Measurements from ENCODE around the gene CCDC34.

CCDC34 gene

GRCh38 chr11:27312110-27312509 is 50.9 kb downstream of the CCDC34 start:
- Mint-ChIP-seq H3K9me3 (peaks cover under 1% of the 10 kb centered on the region), H3K4me3 (no peak overlapping the region), H3K36me3 (ENCODE audit: low read depth) (no peaks in the 10 kb centered on the region), H3K4me1 (ENCODE audit: low read depth) (no peaks in the 10 kb centered on the region), H3K27me3 (no peaks in the 10 kb centered on the region), H3K27ac (no peak overlapping the region)
- intact Hi-C loops (cut with micrococcal nuclease) = no loop called here

DNA sequence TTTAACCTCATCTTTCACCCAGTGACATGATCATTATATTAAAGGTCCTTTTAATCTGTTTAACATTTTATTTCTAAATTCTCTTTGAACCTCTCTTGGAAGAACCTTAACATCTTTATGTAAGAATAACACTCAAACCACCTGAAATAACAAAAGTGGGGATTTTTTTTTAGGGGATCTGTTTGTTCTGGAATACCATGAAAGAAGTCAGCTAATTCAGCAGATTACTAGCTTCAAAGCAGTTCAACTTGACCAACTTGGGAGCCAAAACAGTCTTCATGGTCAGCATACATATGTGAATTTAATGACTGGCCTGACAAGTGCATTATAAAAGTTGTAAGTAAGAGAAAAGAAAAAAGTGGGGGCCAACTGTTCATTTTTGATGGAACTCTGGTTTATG is 52.3 kb downstream of the CCDC34 start:
- Mint-ChIP-seq H3K9me3 (peaks cover 11% of the 10 kb centered on the region), H3K4me1 (ENCODE audit: low read depth) (no peaks in the 10 kb centered on the region), H3K27me3 (no peaks in the 10 kb centered on the region), H3K4me3 (no peak overlapping the region), H3K27ac (no peak overlapping the region), H3K36me3 (ENCODE audit: low read depth) (no peaks in the 10 kb centered on the region)
- intact Hi-C loops (cut with micrococcal nuclease) = no loop called here

DNA sequence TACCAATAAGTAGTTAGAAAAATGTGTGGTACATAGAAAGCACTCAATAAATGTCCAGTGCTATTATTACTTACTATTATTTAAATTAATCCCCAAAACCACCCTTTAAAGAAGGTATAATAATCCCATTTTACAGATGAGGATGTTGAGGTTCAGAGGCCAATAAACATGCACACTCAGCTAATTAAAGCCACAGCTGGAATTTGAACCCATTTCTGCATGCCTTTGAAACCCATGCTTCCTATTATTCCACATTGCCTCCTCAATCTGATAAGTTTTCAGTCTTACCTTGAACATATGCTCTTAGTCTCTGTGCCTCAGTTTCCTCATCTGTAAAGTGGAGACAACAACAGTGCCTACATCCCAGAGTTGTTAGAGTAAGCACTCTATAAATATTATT is 52.8 kb downstream of the CCDC34 start:
- Mint-ChIP-seq H3K27ac (no peak overlapping the region), H3K9me3 (peaks cover 16% of the 10 kb centered on the region), H3K4me1 (ENCODE audit: low read depth) (no peaks in the 10 kb centered on the region), H3K27me3 (no peaks in the 10 kb centered on the region), H3K36me3 (ENCODE audit: low read depth) (no peaks in the 10 kb centered on the region), H3K4me3 (no peak overlapping the region)
- intact Hi-C loops (cut with micrococcal nuclease) = no loop called here

- no peaks in the 10 kb centered on the region for H3K36me3 Mint-ChIP-seq (ENCODE audit: low read depth)
- H3K27ac Mint-ChIP-seq = no peak overlapping the region
- no peaks in the 10 kb centered on the region for H3K4me1 Mint-ChIP-seq (ENCODE audit: low read depth)
- H3K9me3 Mint-ChIP-seq = peaks cover 27% of the 10 kb centered on the region
- H3K4me3 Mint-ChIP-seq = no peak overlapping the region
- no peaks in the 10 kb centered on the region for H3K27me3 Mint-ChIP-seq
- intact Hi-C loops (cut with micrococcal nuclease) = no loop called here
These were observed 54.0 kb downstream of the CCDC34 start for GRCh38 chr11:27309046-27309445.

- Mint-ChIP-seq H3K27ac (no peak overlapping the region), H3K4me1 (ENCODE audit: low read depth) (no peaks in the 10 kb centered on the region), H3K36me3 (ENCODE audit: low read depth) (no peaks in the 10 kb centered on the region), H3K4me3 (no peak overlapping the region), H3K9me3 (peaks cover 33% of the 10 kb centered on the region), H3K27me3 (no peaks in the 10 kb centered on the region)
- intact Hi-C loops (cut with micrococcal nuclease) = no loop called here
These were observed 55.8 kb downstream of the CCDC34 start for GRCh38 chr11:27307232-27307631.

- peaks cover 33% of the 10 kb centered on the region for H3K9me3 Mint-ChIP-seq
- H3K4me1 Mint-ChIP-seq (ENCODE audit: low read depth) = no peaks in the 10 kb centered on the region
- H3K4me3 Mint-ChIP-seq = no peak overlapping the region
- intact Hi-C loops (cut with micrococcal nuclease) = no loop called here
- H3K27ac Mint-ChIP-seq = no peak overlapping the region
- no peaks in the 10 kb centered on the region for H3K27me3 Mint-ChIP-seq
- no peaks in the 10 kb centered on the region for H3K36me3 Mint-ChIP-seq (ENCODE audit: low read depth)
These were observed 57.3 kb downstream of the CCDC34 start for GRCh38 chr11:27305751-27306150.

- no peaks in the 10 kb centered on the region for H3K27me3 Mint-ChIP-seq
- H3K4me1 Mint-ChIP-seq (ENCODE audit: low read depth) = no peaks in the 10 kb centered on the region
- no peaks in the 10 kb centered on the region for H3K36me3 Mint-ChIP-seq (ENCODE audit: low read depth)
- peaks cover 33% of the 10 kb centered on the region for H3K9me3 Mint-ChIP-seq
- no peak overlapping the region for H3K4me3 Mint-ChIP-seq
- intact Hi-C loops (cut with micrococcal nuclease) = no loop called here
- no peak overlapping the region for H3K27ac Mint-ChIP-seq
These were observed 58.5 kb downstream of the CCDC34 start for GRCh38 chr11:27304514-27304913.

DNA sequence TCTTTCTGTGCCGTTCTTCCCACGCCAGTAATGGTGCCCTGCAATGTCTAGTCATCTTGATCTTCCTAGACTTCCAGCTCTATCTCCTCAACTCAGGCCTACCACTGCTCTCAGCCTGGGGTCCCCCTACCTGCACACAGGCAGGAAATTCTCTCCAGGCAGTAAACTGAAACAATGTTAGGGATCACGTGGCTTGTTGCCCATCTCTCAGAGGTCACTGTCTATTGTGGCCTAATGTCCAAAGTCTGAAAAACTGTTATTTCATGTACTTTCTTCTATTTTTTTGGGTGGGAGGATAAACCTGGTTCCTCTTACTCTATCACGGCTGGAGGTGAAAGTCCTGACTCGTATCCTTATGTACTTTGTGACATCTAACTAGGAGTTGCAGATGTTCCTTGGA is 59.1 kb downstream of the CCDC34 start:
- no peaks in the 10 kb centered on the region for H3K27me3 Mint-ChIP-seq
- H3K4me3 Mint-ChIP-seq = no peak overlapping the region
- H3K4me1 Mint-ChIP-seq (ENCODE audit: low read depth) = no peaks in the 10 kb centered on the region
- H3K27ac Mint-ChIP-seq = no peak overlapping the region
- peaks cover 33% of the 10 kb centered on the region for H3K9me3 Mint-ChIP-seq
- H3K36me3 Mint-ChIP-seq (ENCODE audit: low read depth) = no peaks in the 10 kb centered on the region
- intact Hi-C loops (cut with micrococcal nuclease) = no loop called here

DNA sequence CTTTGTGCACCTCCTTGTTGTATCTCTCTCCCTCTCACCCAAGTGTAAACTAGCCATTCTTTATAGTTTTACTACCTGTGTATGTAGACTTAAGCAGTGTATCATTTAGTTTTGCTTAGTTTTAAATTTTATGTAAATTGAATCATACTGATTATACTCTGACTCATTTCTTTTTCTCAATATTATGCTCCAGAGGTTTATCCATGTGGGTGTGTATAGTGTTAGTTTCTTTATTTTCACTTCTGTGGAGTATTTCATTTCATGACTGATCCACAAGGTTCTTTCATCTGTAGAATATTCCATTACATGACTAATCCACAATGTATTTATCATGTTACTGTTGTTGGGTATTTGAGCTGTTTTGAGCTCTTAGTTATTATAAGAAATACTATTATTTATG is 62.0 kb downstream of the CCDC34 start:
- no peaks in the 10 kb centered on the region for H3K4me1 Mint-ChIP-seq (ENCODE audit: low read depth)
- no peaks in the 10 kb centered on the region for H3K36me3 Mint-ChIP-seq (ENCODE audit: low read depth)
- H3K27me3 Mint-ChIP-seq = no peaks in the 10 kb centered on the region
- no peak overlapping the region for H3K27ac Mint-ChIP-seq
- H3K4me3 Mint-ChIP-seq = no peak overlapping the region
- H3K9me3 Mint-ChIP-seq = peaks cover 24% of the 10 kb centered on the region
- intact Hi-C loops (cut with micrococcal nuclease) = no loop called here

DNA sequence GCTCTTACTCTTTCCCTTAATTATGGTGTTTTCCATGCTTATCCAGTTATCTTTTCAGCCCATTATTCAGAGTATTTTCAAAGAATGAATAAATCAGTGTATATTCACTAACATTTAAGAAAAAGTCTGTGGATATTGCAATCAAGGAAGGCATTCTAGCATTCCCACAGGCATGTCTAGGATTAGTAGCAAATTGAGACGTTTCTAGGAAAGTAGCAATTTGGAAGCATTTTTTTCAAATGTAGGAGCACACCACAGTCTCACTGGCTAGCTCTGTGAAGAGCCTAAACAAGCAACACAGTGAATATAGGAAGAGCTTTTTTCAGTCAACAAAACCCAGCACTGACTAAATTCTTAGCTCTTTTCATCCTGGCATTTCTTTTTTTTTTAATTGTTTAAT is 65.4 kb downstream of the CCDC34 start:
- intact Hi-C loops (cut with micrococcal nuclease) = no loop called here
- no peaks in the 10 kb centered on the region for H3K9me3 Mint-ChIP-seq
- no peaks in the 10 kb centered on the region for H3K4me1 Mint-ChIP-seq (ENCODE audit: low read depth)

GRCh38 chr11:27296497-27296896 is 66.5 kb downstream of the CCDC34 start:
- Mint-ChIP-seq H3K4me1 (ENCODE audit: low read depth) (no peaks in the 10 kb centered on the region), H3K27me3 (no peaks in the 10 kb centered on the region), H3K36me3 (ENCODE audit: low read depth) (no peaks in the 10 kb centered on the region), H3K9me3 (peaks cover 10% of the 10 kb centered on the region), H3K27ac (no peak overlapping the region), H3K4me3 (no peak overlapping the region)
- intact Hi-C loops (cut with micrococcal nuclease) = no loop called here

More for the DNA sequence above, 65.4 kb downstream of the CCDC34 start:
- Mint-ChIP-seq H3K27ac (no peak overlapping the region), H3K4me3 (no peak overlapping the region), H3K36me3 (ENCODE audit: low read depth) (no peaks in the 10 kb centered on the region), H3K27me3 (no peaks in the 10 kb centered on the region)

- H3K27ac Mint-ChIP-seq = no peak overlapping the region
- H3K36me3 Mint-ChIP-seq (ENCODE audit: low read depth) = no peaks in the 10 kb centered on the region
- H3K9me3 Mint-ChIP-seq = peaks cover 15% of the 10 kb centered on the region
- H3K4me3 Mint-ChIP-seq = no peak overlapping the region
- H3K4me1 Mint-ChIP-seq (ENCODE audit: low read depth) = no peaks in the 10 kb centered on the region
- no peaks in the 10 kb centered on the region for H3K27me3 Mint-ChIP-seq
- intact Hi-C loops (cut with micrococcal nuclease) = no loop called here
These were observed 67.1 kb downstream of the CCDC34 start for GRCh38 chr11:27295928-27296327.

DNA sequence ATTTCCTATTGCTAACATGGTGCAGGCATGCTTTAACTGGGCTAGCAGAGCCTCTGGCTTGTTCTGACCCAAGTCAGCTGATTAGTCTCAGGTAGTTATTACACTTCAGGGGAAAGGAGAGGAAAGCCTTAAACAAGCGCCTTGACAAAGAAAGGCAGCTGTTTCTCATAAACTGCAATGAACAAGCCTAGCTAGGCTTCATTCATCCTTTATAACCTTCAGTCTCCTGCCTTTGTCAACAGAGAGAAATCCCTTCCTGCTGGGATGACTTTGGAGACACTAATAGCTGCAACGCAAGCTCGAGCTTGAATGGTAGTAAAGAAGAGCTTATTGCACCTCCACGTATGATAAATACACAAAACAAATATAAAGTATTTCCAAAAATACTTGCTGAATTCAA is 68.4 kb downstream of the CCDC34 start:
- intact Hi-C loops (cut with micrococcal nuclease) = no loop called here
- H3K4me1 Mint-ChIP-seq (ENCODE audit: low read depth) = no peaks in the 10 kb centered on the region
- H3K4me3 Mint-ChIP-seq = no peak overlapping the region
- peaks cover 21% of the 10 kb centered on the region for H3K9me3 Mint-ChIP-seq
- H3K27me3 Mint-ChIP-seq = no peaks in the 10 kb centered on the region
- H3K36me3 Mint-ChIP-seq (ENCODE audit: low read depth) = no peaks in the 10 kb centered on the region
- no peak overlapping the region for H3K27ac Mint-ChIP-seq

GRCh38 chr11:27293515-27294417 is 69.2 kb downstream of the CCDC34 start:
- no peak overlapping the region for H3K27ac Mint-ChIP-seq
- H3K4me3 Mint-ChIP-seq = no peak overlapping the region
- intact Hi-C loops (cut with micrococcal nuclease) = no loop called here
- H3K4me1 Mint-ChIP-seq (ENCODE audit: low read depth) = no peaks in the 10 kb centered on the region
- peaks cover 21% of the 10 kb centered on the region for H3K9me3 Mint-ChIP-seq
- H3K36me3 Mint-ChIP-seq (ENCODE audit: low read depth) = no peaks in the 10 kb centered on the region
- no peaks in the 10 kb centered on the region for H3K27me3 Mint-ChIP-seq

GRCh38 chr11:27292637-27293010 is 70.4 kb downstream of the CCDC34 start:
- H3K4me1 Mint-ChIP-seq (ENCODE audit: low read depth) = no peaks in the 10 kb centered on the region

More at GRCh38 chr11:27292637-27293010, 70.4 kb downstream of the CCDC34 start:
- H3K9me3 Mint-ChIP-seq = peaks cover 21% of the 10 kb centered on the region
- intact Hi-C loops (cut with micrococcal nuclease) = no loop called here
- no peak overlapping the region for H3K27ac Mint-ChIP-seq
- no peaks in the 10 kb centered on the region for H3K36me3 Mint-ChIP-seq (ENCODE audit: low read depth)
- H3K4me3 Mint-ChIP-seq = no peak overlapping the region
- no peaks in the 10 kb centered on the region for H3K27me3 Mint-ChIP-seq
